NCI-H2107 (cell line): ENCODE results near the gene IFT88.

Experiments
- DNase-seq: peaks from one replicate; lab custom pipeline; 2025; lab: John Stamatoyannopoulos, UW

IFT88 gene

DNA sequence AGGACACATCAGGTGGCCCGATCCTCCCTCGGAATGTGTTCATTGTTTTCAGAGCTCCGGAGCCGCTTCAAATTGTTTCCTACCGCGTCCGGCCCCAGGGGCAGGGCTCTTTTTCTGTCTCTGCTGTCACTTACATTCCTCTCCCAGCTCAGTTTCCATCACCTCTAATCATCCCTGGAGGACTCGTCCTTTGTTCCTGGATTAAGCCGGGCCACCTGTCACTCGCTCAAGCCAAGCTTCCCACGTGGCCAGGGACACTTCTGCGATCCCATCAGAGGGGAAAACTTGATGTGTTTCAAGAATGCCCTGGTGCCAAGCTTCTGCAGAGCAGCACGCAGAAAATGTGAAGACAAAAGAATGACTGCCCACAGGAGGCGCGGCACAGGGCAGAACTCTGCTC, 150.0 kb downstream of the IFT88 start:
- no peak for DNase-seq

DNA sequence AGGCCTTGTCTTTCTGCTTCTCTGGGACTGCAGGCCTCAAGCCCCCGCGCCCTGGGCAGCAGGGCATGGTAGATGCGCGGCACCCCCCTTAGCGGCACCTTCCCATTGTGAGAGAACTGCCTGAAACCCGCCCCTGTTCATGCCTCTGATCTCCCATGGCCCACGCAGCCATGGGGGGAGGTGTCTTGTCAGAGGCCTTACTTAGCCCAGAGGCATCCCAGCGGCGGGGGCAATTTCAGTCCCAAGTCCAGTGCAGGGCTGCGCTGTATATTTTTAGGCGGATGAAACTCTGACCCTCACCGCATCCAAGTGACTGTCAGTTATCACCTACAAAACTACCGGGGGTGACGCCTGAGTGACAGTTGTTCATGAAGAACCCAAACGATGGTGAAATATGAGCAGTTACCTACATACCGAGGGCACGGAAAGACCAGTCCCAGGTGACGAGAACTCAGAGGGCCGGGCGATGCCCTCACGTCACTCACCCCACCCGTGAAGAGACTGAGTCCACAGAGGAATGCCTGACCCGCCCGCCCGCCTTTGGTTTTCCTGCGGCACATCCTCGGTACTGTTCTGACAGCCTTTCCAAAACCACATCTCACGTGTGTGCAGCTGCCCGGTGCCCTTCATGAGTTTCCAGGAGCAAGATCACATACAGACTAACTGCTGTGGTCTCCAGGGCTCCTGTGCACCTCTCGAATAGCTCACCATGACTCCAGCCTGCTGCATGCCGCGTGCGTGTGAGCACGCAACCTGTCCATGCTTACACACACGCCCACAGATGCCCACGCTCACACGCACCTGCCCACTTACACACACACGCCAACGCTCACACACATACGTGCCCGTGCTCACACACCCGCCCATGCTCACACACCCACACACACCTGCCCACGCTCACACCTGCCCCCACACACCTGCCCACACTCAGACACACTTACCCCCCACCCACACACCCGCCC, 150.9 kb downstream of the IFT88 start:
- DNase-seq, result no peak

DNA sequence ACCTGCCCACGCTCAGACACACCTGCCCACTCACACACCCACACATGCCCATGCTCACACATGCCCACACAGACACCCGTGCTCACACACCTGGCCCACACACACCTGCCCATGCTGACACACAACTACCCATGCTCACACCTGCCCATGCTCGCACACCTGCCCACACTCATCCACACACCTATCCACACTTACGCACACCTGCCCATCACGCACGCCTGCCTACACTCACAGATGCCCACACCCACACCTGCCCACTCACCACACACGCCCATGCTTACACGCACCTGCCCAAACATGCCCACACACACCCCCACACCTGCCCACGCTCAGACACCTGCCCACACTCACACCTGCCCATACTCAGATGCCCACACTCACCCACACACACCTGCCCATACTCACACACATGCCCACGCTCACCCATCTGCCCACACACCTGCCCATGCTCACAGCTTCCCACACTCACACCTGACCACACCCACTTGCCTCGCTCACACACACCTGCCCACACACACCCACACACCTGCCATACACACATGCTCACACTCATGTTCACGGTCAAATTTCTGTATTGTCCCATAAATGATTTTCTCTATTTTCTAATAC, 152.1 kb downstream of the IFT88 start:
- DNase-seq, result no peak

DNA sequence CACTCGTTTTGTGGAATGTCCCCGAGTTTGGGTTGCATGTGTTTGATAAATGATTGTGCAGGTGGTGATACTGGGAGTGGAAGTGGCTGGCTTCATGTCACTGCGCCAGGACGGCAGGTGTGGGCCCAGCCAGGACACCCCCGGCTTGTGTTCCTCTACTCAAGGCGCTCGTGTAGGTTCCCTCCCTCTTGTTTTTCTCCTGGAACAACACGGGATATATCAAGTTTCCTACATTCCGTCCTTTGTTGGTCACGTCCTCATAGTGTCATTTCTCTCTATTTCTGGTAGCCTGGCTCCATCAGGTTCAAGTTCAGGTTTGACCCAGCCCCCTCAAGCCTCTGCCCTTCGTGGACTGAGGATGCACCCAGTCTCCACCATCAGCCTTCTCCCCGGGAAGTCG, 152.8 kb downstream of the IFT88 start:
- no peak for DNase-seq

DNA sequence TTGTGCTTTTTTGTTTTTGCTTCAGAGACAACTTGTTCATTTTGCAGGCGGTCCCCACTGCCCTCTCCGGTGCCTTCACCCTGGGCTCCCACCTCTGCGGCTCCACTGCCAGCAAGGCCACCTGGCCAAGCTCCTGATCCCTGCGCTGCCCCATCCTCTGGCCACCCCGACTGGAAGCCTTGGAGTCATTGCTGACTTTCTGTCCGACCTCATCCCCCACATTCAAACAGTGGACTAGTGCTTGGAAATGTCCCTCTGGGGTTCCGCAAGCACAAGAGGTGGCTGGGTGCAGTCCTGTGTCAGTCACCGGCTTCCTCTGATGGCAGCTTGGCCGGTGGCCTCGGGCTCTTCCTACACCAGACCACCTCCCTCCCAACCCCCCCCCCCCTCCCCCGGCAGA, 153.5 kb downstream of the IFT88 start:
- no peak for DNase-seq

DNA sequence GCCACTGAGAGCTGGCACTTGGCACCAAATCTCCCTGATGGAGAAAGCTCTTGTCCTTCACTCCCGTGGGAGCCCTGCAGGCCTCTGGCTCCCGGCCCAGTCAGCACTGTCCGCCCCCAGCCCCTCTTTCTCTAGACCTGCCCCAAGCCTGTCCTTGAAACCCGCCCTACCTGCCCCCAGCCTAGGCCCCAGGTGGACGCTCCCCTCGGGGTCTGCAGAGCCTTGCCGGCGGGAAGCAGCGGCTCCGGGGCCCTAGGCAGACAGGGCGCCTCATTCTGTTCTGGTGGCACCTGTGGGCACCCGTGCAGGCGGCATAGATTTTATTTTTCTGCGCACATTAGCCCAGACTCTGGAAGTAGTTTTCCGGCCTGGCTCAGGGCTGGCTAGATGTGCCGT, 154.1 kb downstream of the IFT88 start:
- no peak for DNase-seq

DNA sequence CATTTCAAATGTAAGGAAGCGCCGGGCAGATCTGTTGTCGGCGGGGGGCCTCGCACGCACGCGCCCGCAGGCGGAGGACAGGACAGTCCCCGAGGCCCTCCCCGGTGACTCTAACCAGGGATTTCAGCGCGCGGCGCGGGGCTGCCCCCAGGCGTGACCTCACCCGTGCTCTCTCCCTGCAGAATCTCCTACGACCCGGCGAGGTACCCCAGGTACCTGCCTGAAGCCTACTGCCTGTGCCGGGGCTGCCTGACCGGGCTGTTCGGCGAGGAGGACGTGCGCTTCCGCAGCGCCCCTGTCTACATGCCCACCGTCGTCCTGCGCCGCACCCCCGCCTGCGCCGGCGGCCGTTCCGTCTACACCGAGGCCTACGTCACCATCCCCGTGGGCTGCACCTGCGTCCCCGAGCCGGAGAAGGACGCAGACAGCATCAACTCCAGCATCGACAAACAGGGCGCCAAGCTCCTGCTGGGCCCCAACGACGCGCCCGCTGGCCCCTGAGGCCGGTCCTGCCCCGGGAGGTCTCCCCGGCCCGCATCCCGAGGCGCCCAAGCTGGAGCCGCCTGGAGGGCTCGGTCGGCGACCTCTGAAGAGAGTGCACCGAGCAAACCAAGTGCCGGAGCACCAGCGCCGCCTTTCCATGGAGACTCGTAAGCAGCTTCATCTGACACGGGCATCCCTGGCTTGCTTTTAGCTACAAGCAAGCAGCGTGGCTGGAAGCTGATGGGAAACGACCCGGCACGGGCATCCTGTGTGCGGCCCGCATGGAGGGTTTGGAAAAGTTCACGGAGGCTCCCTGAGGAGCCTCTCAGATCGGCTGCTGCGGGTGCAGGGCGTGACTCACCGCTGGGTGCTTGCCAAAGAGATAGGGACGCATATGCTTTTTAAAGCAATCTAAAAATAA, 154.7 kb downstream of the IFT88 start:
- no peak for DNase-seq

DNA sequence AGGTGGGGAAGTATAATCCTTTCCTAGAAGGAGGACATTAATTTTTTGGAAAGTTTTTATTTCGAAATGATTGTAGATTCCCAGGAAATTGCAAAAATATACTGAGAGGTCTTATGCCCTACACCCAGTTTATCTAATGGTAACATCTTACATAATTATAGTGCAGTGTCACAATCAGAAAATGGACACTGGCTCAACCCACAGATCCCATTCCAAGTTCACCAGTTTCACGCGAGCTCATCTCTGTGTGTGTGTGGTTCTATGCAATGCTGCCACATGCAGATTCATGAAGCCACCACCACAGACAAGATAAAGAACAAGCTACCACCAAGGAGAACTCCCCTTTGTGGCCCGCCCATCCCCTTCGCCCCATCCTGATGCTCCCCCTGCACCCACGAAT, 160.9 kb downstream of the IFT88 start:
- DNase-seq, result no peak

DNA sequence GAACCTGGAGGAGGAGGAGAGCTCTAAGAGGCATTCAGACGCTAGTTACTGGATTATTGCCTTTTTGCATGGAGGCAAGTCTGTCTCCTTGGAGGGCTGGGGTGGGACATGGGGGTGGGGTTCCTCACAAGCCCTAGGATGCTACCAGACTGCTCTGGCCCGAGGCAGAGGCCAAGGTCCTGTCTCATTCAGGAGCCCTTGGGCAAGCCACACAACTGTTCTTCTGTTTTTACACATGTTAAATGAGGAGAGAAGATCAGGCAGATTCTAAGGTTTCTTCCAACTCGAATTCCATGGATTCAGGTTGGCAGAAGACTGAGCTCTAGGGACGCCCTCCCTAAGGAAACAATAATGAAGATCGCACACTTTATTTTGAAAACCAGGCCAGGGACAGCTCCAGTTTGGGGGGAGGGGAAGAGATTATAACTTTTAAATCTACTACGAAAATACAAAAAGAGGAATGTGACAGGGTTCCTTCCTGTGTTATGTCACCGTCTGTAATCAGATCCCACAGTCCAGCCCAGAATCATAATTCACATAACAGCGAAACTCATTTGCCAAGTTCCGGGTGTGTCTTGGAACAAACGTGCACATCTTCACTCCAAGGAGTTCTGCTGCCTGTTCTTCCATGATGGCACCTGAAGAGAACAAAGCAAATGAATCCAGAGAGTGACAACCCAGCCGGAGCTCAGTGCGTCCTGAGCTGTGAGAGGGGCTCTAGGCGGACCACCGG, 161.8 kb downstream of the IFT88 start:
- no peak for DNase-seq

DNA sequence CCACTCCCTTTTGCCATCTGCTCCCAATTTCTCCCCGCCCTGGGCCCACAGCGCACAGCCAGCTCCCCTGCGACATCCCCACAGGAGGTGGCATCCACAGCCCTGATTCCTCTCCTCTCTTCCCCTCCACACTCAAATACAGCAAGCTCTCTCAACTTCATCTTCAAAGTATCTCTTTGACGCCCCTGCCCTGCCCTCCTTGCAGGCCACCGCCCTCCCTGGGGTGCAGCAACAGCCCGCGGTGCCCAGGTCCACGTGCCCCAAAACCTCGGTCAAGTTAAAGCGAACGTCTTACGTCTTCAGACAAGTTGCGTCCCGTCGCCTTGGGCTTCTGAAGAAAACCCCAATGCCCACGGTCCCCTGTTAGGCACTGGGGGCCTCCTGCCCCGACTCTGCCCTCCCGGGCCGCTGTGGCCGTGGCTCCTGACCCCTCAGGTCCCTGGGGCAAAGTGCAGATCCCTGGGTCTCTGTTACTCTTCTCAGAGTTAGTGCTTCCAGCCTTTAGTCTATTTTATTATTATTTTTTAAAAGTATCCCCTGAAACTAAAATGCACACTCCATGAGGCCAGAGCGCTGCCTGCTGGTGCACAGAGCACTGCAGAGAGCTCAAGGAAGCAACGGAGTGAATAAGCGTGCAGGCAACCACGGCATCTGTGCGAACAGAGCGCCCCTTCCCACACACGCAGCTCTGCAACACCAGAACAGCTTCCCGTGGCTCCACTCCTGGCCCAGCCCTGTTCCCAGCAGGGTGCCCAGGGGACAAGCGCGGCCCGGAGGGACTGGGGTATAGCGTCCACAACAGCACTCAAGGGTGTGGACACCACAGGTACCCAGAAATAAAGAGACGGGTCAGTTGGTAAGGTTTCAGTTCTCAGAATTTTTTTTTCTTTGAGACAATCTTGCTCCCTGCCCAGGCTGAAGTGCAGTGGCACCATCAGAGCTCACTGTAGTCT, 163.0 kb downstream of the IFT88 start:
- DNase-seq, result no peak

DNA sequence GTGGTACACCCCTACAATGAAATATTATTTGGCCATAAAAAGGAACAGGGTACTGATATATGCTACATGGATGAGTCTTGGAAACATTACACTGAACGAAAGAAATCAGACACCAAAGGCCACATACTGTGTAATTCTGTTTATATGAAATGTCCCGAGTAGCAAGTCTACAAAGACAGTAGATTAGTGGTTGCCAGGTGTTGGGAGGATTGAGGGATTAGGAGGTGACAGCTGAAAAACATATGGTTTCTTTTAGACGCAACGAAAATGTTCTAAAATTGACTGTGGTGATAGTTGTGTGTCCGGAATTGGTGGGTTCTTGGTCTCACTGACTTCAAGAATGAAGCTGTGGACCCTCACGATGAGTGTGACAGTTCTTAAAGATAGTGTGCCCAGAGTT, 171.7 kb downstream of the IFT88 start:
- no peak for DNase-seq

DNA sequence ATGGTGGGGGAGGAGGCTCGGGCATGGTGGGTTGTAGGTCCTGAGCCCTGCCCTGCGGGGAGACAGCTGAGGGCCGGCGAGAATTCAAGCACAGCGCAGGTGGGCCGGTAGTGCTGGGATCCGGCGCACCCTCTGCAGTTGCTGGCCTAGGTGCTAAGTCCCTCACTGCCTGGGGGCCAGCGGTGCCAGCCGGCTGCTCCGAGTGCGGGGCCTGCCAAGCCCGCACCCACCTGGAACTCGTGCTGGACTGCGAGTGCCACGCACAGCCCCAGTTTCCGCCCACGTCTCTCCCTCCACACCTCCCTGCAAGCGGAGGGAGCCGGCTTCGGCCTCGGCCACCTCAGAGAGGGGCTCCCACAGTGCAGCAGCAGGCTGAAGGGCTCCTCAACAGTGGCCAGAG, 173.1 kb downstream of the IFT88 start:
- DNase-seq, result no peak
